NCI-H187 (cell line): ENCODE data around the gene C5orf34.
"Not testable (repeated sequence)": the region's sequence is repeated elsewhere in the genome, so short reads cannot be mapped to it uniquely, and the experiment has no call there.

ENCODE experiments used
- DNase-seq, 2 experiments: peaks; one replicate each; lab custom pipeline; 2025; lab: John Stamatoyannopoulos, UW

C5orf34 gene, protein sequence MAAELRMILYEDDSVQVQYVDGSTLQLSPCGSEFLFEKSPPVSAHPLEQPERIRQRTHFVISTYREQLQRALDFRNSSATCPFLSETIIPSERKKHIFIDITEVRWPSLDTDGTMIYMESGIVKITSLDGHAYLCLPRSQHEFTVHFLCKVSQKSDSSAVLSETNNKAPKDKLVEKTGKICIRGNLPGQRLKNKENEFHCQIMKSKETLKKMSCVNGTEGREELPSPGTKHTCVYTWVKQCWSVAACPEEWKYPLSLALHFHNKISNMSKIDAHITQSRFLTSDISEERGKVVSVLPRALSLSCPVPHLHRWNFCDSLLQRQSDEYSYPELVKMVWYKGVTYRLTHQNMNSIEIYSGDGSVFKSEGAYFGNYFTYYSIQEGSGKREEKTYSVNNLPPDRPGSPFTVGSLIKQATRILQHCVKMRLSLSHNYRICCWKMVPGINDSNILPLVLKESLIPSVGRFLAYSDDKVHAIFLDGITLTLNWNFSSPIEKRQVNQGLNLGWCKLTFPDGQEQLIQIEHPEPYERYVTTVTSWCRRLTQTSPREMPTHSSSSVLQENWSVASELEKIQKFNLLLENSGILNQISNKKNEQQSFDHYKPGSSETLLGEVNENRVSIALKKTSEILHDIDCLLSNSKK

DNA sequence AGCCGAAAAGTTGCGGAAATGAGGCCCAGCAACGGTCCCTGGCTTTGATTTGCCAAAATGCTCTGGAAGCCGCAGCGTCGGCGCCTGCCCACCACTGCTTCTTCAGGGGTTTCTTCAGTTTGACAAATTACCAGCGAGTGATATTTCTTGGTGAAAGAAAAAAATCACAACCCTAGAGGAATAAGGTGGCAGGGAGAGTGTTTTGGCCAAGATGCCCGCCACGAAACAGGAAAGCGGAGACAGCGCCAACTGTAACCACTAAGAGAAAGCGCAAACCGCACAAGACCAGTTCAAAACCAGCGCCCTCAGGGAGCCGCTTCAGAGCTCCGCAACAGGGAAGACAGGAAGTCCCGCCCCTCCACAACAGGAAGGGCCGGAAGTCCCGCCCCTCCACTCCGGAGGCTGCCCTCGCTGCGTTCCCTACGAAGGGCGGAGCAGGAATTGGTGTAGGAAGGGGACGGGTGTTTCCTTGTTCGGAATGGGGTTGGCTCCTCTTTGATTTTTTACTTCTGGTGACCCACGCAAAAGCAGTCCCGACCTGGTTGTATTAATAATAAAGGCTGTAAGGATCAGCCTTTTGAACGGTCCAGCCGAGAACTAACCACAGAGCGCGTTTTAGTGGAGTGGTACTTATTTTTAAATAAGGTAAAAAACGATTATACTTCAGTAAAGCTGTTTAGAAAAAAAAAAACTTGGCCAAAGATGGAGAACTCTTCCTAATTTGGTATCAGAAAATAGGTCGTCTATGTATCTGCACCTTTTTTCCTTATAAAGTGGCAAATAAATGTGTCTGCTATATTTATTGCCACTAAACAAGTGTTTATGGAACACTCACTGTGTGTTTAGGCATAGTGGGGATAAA is at the start of gene C5orf34:
TSS of gene C5orf34 (minus strand) at position 333 of the 862 bp plus-strand sequence. CDS start 5,809 bp downstream, outside the sequence.
- peak; percentile 98 to 99 for DNase-seq

DNA sequence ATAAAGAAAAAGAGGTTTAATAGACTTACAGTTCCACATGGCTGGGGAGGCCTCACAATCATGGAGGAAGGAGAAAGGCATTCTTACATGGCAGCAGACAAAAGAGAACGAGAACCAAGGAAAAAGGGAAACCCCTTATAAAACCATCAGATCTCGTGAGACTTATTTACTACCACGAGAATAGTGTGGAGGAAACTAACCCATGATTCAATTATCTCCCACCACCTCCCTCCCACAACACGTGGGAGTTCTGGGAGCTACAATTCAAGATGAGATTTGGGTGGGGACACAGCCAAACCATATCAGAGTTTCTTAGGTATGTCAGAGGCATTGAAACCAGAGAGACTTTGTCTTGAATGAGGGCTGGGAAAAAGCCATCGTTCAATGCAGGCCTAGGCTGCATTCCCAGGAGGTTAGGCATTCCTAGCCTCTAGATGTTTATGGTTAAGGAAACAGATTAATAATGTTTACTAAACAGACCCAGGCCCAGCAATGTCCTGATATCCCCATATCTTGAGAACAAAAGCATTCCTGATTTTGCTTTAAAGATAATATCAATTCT is 49.4 kb upstream of the C5orf34 start:
- DNase-seq = no peak

DNA sequence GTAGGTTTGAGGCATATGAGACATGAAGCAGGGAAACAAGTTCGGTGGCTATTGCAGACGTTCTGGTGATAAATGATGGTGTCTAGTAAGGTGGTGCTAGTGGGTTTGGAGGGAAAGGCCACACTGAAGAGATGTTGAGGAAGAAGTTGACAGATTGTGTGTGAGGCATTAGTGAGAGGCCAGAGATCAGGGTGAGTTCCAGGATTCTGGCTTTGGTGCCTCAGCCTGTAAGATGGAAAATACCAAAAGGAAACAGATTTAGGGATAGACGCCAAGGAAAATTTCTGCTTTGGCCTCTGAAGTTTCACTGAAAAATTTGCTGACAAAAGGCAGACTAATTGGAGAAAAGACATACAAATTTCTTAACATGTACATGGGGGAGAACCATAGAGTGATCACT is 48.4 kb upstream of the C5orf34 start:
- DNase-seq = no peak

DNA sequence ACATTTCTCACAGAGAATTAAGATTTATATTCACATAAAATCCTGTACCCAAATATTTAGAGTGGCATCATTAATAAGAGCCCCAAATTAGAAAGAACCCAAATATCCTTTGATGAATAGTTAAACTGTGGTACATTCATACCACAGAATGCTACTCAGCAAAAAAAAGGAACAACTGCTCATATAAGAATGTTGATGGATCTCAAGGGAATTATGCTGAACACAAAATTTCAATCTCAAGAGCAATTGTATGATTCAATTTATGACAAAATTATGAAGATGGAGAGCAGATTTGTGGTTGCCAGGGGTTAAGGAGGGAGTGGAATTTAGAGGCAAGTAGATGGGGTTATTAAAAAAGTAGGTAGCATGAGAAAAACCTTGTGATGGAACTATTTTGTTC is 46.4 kb upstream of the C5orf34 start:
- DNase-seq = no peak

DNA sequence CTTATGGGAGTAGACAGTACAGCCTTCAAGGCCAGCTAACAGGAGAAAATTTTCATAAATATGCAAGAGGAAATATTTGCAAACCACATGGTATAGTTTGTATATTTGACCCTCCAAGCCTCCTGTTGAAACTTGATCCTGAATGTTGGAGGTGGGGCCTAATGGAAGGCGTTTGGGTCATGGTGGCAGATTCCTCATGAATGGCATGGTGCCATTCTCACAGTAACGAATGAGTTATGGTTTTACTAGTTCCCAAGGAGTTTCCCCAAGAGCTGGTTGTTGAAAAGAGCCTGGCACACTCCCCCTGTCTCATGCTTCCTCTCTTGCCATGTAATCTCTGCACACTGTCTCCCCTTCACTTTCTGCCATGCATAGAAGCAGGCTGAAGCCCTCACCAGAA is 45.2 kb upstream of the C5orf34 start:
- DNase-seq = peak in 1 of 2 experiments; percentile 4

DNA sequence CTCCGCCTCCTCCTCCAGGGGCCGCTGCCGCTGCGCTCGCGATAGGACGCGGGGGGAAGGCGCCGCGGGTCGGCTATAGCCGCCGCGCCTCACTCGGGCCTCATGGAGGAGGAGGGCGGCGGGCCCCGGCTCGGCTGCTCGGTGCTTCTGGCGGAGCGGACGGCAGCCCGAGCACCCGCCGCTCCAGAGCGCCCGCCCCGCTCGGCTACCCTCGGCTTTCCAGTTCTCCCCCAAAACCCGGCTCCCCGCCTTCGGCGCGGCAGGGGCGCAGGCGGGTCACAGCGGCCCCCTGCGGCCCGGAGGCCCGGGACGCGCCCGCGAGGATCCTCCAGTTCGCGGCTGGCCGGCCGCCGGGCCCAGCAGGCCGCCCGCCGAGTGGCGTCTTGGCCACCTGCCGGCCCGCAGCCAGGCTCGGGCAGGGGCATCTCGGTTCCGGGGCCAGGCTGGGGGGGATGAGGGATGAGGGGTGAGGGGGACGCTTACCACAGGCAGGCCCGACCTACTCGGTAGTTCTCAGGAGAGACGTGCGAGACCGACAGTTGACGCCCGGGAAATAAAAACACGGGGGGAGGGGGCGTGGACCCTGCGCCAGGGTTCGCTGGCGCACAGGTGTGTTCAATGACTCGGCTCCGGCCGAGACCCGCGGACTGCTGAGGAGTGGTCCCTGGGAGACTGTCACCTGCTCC is 42.1 kb upstream of the C5orf34 start, which contains the start of gene PAIP1:
TSS of gene PAIP1 (minus strand) at position 221 of the 686 bp plus-strand sequence. CDS start 231 bp downstream, outside the sequence.
- DNase-seq = peak; percentile 79 to 97

DNA sequence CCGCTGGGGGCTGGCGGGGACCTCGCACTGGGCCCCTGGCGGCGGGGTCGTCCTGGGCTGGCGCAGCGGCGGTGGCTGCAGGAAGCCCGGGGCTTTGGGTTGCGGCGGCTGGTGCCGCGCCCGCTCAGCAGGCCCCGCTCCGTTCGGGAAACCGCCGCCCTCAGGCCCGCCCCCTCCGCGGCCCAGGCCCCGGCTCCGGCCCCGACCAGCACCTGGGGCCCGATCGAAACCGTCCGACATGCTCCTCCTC is 41.6 kb upstream of the C5orf34 start:
- DNase-seq = not testable (repeated sequence)

DNA sequence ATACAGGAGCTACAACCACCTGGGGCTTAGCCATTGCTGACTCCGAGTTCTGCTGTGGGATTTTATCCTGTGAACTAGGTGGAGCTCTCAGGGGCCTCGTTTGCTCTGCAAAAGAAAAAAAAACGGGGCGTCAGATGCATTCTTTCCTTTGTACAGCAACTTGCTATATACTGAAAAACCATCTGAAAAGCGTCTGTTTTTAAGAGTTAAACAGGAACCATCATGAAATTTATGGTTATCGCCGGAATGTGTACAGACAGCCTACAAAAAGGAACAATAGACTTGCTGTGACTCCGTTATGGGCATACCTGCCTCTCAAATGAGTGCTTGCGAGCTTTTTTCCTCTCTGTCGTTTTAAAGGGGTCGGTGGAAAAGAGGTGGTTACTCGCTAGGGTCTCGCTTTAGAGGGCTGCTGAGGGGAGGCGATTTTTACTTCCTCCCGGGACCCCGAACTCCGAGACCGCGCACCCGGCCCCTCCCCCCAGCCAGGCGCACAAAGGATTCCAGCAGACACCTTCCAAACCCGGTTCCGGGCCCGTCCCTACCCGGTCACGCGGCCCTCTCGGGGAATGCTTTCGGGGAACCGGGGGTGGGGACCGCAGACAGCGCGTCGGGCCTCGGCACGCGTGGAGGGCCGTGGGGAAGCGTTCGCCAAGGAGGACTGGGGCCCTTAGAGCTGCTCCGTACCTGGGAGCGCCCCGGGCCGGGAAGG is 41.1 kb upstream of the C5orf34 start:
- peak; percentile 24 to 40 for DNase-seq

DNA sequence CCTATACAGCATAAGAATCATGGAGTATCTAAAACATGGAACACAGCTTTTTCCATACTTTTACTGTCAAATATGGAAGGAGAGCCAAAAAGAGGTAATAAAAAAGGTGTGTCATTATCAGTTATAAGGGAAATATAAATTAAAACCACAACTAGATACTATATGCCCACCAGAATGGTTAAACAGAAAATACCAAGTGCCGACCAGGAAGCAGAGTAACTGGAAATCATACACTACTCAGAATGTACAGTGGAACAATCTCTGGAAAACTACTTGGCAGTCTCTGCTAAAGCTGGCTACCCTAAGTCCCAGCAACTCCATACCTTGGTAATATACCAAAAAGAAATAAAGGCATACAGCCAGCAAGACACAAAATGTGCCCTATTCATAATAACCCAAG is 39.5 kb upstream of the C5orf34 start:
- no peak for DNase-seq

DNA sequence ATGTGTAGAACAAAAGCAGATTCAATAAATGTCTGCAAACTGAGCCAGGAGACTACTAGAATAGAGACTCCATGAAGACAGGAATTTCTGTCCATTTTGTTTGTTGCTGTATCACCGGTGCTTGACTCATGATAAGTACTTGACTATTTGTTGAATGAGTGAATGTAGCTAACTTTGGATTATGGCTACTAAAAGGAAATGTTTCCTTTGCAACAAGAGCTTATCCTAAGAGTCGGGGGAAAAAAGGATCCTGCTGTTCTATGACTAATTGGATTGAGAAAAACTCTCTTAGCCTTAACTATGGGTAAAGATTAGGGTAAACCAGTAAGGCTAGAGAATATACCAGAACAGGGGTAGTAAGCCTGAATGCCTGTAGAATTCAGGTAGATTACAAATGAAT is 38.4 kb upstream of the C5orf34 start:
- DNase-seq = no peak

DNA sequence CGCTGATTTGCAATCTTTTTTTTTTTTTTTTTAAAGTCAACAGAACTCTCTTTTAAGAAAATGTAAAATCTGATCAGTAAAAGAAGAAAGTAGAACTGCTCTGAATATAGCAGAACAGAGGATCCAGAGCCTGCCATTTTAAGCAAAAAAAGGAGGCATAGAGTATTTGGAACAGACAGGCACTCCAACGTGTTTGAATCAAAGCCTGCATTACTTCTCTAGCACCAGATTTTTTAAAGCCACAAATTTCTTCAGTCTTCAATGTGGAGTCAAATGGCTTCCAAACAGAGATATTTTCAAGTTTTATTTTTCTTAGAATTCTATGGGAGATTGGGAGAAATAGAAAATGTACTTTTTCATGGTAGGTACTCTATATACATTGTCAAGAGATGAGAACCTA is 36.8 kb upstream of the C5orf34 start:
- DNase-seq = no peak

DNA sequence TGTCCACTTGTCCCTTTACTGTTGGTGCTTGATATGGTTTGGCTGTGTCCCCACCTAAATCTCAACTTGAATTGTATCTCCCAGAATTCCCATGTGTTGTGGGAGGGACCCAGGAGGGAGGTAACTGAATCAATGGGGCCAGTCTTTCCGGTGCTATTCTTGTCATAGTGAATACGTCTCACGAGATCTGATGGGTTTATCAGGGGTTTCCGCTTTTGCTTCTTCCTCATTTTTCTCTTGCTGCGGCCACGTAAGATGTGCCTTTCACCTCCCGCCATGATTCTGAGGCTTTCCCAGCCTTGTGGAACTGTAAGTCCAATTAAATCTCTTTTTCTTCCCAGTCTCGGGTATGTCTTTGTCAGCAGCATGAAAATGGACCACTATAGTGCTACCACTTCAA is 34.3 kb upstream of the C5orf34 start:
- not testable (repeated sequence) for DNase-seq

DNA sequence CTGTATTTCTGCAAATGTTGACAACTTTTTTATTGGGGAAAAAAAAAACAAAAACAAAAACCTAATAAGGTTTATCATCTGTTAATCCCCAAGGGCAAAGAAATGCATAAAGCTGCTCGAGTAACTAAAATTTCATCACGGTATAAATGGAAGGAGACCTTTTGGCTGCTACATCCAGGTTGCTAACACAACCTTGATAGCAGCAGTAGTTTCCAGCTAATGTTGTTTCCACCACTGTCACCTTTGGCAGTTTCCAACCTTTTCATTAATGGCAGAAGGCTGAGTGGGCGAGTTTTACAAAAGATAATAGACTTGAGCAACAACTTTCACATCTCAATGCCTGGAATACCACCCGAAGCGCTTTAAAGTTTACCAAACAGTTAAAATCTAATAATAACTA is 33.4 kb upstream of the C5orf34 start:
- DNase-seq = no peak

DNA sequence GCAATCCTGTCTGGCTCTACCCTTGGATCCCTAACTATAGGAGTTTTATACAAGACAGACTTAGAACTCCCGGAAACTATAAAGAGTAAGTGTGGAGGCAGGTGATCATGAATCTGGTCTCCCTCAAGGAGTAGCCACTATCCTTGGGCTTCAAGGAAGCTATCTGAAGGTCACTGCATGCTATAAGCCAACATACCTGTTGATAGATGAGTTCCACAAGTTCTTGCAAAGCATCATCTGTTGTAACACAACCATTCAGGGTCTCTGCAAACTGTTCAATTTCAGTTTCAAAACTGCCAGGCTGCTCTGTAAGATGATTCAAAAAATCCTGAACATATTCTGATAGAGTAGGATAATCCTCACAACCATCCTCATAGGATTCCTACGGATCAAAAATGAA is 32.6 kb upstream of the C5orf34 start:
- DNase-seq = no peak

DNA sequence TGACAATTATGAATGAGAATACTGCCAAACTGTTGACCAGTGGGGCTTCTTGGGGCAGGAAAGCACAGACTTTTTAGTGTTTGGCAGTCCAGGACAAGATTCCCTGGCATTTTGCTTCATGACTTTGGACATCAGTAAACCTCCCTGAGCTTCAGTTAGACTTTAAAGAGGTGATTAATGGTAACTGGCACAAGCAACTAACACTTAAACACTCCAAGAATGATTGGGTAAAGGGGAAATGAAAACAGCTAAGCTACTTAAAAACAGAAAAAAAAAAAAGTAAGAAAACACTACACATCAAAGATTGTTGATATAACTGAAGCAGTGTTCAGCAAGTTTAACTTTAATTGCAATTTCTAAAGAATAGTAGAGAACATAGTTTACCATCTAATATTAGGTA is 28.5 kb upstream of the C5orf34 start:
- no peak for DNase-seq

DNA sequence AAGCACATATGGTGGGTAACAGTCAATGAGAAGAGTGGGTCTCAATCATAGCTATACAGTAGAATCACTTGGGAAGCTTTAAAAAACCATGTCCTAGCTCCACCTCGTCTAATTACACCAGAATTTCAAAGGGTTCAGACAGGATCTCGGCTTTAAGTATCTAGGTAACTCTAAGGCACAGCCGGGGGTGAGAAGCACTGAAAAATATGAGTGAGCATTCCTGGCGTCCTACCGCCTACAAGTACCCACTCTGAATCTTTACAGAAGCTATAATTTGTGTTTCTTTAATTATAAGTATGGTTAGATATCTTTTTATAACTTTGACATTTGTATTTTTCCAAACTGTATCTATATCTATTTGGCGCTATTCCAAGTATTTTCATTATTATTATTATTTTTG is 25.8 kb upstream of the C5orf34 start:
- DNase-seq = no peak

DNA sequence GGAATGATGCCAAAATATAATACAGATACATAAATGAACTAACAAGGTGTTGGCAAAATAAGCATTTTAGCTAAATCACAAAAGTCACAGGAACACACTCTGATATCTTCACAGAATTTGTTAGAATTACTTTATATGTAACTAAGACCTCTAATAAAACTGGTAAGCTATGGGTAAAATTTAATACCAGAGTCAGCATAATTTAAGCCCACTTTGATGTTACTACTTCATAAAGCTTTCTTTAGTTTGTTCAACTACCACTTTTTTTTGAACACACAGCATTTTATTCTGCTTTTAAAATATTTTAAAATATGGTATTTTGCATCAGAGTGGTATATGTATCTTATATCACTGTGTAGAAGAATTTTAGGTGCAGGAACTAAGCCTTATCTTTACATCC is 22.0 kb upstream of the C5orf34 start:
- no peak for DNase-seq

DNA sequence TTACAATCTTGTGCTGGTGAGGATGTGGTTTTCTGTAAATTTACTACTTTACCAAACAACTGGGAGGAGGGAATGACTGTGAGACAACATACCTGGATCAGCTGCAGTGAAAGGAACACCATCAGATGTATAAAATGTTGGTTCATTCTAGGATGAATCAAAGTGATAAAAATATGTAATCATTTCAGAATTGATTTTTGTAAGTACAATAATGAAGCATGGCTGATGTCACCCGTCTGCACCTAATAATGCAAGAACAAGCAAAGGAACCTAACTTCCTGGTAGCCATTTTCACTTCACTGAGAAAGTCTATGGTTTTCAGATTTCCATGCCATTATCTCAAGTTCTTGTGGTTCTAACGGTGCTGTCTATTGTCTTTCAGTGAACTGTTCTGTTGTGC is 18.7 kb upstream of the C5orf34 start:
- DNase-seq = no peak

DNA sequence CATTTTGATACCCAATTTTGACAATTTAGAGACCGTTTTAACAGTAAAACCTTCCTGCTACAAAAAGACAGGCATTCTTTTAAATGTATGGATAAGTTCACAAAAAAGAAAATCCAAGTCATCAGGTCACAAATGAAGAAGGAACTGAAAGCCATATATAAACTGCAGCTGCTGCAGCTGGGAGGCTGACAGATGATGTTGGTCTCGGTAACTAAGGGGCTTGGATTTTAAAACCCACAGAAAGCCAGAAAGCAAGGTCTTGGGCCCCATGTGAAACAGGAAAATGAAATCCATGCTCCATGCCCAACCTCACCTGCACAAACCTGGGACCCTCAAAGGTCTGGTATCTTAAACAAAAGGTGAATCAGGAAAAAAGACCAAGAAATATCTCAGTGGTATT is 15.7 kb upstream of the C5orf34 start:
- no peak for DNase-seq

DNA sequence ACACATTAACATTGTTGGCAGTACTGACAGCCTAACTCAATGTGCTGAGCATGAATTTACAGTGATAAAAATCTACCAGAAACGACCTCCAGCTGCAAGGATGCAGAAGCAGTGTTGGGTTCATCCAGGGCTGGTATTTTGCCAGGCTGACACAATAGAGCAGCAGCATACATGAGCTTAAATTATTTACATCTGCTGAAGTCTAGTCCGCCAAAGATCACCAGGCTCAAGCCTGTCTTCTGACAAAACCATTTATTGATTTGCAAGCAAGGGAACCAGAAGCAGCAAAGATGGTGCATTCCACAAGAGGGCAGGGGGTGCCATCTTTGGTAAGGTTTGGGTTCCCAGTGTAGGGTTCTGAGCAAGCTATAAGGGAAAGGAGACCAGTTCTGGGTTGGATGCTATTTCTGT is 8.7 kb upstream of the C5orf34 start:
- no peak for DNase-seq

DNA sequence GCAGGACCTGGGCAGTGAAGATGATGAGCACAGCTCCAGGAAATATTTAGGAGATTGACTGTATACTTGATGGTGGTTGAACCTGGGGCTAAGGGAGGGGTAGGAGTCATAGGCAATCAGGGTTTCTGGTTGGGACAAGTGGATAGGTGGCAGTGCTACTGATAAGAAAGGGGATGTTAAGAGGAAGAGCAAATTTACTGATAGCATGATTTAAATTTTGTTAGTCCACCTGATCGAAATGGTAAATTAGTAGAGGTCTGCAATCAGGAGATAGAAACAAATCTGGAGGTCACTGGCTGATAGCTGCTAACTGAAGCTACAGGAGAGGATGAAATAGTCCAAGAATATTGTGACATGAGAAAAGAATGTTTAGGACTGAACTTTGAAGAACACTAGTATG is 5.7 kb upstream of the C5orf34 start:
- no peak for DNase-seq
